ENCODE results near the gene SEPTIN7. TPM values are rescaled to one million over a fixed set of nuclear protein-coding genes. Genes with fewer than 3 reads are reported as not detected.

SEPTIN7 gene
- total and polyA plus RNA-seq, 2 of the 13 experiments (the other 11 are each of a cell fraction or from before 2014, with no cell fraction given) = 103 to 129 TPM

GRCh38 chr7:35831208-35831607 is 30.4 kb downstream of the SEPTIN7 start:
- peak; percentile 44 for DNase-seq (ENCODE audit: low spot score)
- Histone ChIP-seq H3K79me2 (ENCODE audit: insufficient read depth, low read length) (peaks cover 72% of the 10 kb centered on the region), H3K4me1 (ENCODE audit: insufficient read depth, low read length) (peaks cover 12% of the 10 kb centered on the region), H3K9me3 (ENCODE audit: low read length) (no peaks in the 10 kb centered on the region), H2AFZ (ENCODE audit: low read length) (no peak overlapping the region), H4K20me1 (ENCODE audit: insufficient read depth, low read length) (peaks cover 4% of the 10 kb centered on the region), H3K4me2 (ENCODE audit: low read depth, low read length) (no peak overlapping the region), H3K36me3 (replicated peaks in 1 of 2; ENCODE audit: control insufficient read depth in 1 of 2, insufficient read depth in 2 of 2, low read length in 2 of 2) (peaks cover 5 to 29% of the 10 kb centered on the region in 2 experiments), H3K9ac (ENCODE audit: insufficient read depth, low read depth, low read length) (no peak overlapping the region), H3K27me3 (ENCODE audit: control insufficient read depth in 1 of 2, insufficient read depth in 2 of 2, low read length in 2 of 2) (no peaks in the 10 kb centered on the region), H3K27ac (ENCODE audit: extremely low read length, insufficient read depth, low read length) (no peak overlapping the region), H3K4me3 (replicated peaks in 1 of 3; ENCODE audit: insufficient read depth in 1 of 3, low read depth in 2 of 3, low read length in 3 of 3) (no peak overlapping the region)
- BruUV-seq (replicated peaks) = no TSS peak
- no peak for FAIRE-seq
- 0 out of 3 replicates have a peak, but pooled peaks have one; percentile 46 for ATAC-seq
- ChIA-PET CTCF (ENCODE audit: low intra/inter-chr PET ratio, low total read pairs) (no interaction called here), POLR2A (no interaction called here)
- in situ Hi-C loops (cut with HindIII; ENCODE audit: extremely low pct_ligation_motif_present, low pct_unique_long_range_greater_than_20kb) (no loop called here), intact Hi-C loops (cut with micrococcal nuclease; ENCODE audit: unreplicated experiment) (no loop called here)
- TF ChIP-seq KLF13 (CRISPR knock-in tag; IDR thresholded peaks at IDR 0.05) = no peak
- no peak for TF ChIP-seq ZNF383 (CRISPR knock-in tag; IDR thresholded peaks at IDR 0.05; ENCODE audit: borderline replicate concordance)
- TF ChIP-seq PAF1 (CRISPR knock-in tag; IDR thresholded peaks at IDR 0.05) = no peak
- TF ChIP-seq TEAD3 (CRISPR knock-in tag; optimal IDR thresholded peaks at IDR 0.05; ENCODE audit: borderline replicate concordance) = peak; percentile 59
- TF ChIP-seq ZNF317 (CRISPR knock-in tag; IDR thresholded peaks at IDR 0.05) = peak; percentile 68
- TF ChIP-seq FOXA3 (CRISPR knock-in tag; IDR thresholded peaks at IDR 0.05) = peak; percentile 46; the same call in 1 of the 2 replicates
- TF ChIP-seq FOXA1 (IDR thresholded peaks at IDR 0.05) = no peak
- peak; percentile 42; the same call in 1 of the 2 replicates for TF ChIP-seq FOXA1 (CRISPR knock-in tag; IDR thresholded peaks at IDR 0.05)
- peak; percentile 78 for TF ChIP-seq BCL6 (CRISPR knock-in tag; IDR thresholded peaks at IDR 0.05)
- no peak for TF ChIP-seq MAFG (CRISPR knock-in tag; IDR thresholded peaks at IDR 0.05)

All from HepG2 (cell line).